ENCODE results near the gene HK3.
"Not testable (repeated sequence)": the region's sequence is repeated elsewhere in the genome, so short reads cannot be mapped to it uniquely, and the experiment has no call there.

Gene HK3

DNA sequence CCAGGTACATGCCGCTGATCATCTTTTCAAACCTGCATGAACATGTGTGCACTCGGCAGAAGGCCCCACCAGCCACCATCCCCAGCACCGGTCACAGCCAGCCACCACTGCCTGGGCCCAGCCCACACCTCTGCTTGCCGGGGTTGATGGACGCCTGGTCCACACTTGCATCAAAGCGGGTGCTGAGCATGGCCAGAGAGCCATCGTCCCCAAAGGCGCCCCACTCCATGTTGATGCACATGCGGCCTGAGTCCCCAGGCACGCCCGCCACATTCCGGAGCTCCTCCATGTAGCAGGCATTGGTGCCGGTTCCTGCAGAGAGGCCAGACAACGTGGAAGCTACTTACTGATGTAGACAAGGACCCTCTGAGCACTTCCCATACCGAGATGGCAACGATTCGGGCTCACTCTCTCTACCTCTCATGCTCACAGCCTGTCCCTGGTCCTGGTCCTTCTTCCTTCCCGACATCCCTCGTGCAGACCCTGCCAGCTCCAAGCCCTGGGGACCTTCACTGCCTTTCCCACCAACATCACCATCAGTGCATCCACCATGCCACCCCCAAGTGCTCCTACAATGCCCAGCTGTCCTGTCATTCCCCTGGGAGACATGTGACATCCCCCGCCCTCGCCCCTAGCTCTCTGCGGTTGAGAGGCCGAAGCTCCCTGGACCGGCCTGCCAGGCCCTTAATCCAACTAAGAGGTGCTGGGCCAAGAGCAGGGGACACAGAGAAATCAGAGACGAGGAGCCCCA lies 17.2 kb downstream of the HK3 start:
- DNase-seq = no peak

DNA sequence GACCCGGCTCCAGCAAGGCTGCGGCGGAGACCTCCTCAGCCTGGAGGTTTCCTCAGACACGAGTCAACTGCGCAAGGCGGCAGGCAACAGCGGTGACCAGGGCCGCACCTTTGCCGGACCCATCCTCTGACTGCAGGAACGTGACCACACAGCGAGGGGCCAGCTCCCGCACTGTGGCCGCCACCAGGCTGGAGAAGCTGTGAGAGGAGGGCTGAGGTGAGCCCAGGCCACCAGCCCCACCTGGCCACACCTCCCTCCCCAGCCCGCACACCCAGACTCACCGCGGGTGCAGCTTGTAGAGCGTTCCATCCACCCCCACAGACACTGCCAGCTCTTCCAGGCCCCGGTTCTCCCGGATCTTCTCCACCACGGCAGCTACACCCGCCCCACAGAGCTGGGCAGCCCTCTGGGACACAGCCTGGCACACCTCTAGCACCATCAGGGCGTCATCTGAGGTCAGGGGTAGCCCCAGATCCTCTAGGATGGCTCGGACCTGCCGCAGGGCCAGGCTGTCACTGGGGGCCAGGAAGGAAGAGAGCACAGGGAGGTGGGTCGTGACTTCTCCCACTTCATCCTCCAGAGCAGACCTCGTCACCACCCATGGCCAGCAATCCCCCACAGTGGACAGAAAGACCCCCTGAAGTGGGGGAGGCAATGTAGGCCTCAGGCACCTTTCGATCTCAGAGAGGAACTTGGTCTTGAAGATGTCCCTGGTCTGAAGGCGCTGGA lies 18.0 kb downstream of the HK3 start:
- no peak for DNase-seq

DNA sequence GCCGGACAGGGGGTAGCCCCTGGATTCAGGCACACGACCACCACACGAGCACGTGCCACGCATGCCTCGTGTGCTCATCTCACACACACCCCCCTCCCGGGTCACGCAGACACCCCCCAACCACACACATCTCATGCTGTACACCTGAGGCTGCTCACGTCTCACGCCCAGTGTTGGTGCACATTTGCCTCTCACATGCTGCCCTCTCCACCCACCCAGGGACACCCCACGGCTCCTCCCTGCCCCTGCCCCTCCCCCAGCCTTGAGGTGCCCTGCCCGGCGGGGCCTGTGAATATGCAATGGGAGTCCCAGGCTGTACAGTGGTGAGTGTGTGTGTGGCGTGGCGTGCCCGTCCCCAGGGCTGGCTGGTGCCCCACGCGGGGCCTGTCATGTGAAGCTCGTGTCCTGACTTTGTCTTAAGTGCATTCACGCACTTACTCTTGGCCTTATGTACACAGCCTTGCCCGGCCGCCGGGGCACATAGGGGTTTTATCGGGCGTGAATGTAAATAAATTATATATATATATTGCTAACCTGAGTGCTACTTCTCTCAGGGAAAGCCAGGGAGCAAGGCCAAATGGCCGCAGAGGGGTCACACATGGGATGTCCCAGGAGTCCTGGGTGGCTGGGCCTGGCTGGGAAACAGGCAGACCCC lies 18.7 kb downstream of the HK3 start:
- DNase-seq = no peak

DNA sequence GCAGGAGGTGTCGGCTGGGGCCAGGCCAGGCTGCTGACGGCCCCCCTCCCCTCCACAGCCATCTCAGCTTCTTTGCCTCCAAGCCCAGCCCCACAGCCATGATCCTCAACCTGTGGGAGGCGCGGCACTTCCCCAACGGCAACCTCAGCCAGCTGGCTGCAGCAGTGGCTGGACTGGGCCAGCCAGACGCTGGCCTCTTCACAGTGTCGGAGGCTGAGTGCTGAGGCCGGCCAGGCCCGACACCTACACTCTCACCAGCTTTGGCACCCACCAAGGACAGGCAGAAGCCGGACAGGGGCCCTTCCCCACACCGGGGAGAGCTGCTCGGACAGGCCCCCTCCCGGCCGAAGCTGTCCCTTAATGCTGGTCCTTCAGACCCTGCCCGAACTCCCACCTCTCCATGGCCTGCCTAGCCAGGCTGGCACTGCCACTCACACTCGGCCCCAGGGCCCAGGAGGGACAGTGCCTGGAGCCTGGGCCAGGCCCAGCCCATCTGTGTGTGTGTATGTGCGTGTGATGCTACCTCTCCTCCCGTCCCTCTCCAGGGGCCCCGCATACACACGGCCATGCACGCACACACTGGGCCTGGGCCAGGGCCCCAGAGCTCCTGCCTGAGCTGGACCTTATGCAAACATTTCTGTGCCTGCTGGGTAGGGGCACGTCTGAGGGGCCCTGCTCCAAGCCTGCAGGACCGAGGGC lies 19.3 kb downstream of the HK3 start:
- no peak for DNase-seq

DNA sequence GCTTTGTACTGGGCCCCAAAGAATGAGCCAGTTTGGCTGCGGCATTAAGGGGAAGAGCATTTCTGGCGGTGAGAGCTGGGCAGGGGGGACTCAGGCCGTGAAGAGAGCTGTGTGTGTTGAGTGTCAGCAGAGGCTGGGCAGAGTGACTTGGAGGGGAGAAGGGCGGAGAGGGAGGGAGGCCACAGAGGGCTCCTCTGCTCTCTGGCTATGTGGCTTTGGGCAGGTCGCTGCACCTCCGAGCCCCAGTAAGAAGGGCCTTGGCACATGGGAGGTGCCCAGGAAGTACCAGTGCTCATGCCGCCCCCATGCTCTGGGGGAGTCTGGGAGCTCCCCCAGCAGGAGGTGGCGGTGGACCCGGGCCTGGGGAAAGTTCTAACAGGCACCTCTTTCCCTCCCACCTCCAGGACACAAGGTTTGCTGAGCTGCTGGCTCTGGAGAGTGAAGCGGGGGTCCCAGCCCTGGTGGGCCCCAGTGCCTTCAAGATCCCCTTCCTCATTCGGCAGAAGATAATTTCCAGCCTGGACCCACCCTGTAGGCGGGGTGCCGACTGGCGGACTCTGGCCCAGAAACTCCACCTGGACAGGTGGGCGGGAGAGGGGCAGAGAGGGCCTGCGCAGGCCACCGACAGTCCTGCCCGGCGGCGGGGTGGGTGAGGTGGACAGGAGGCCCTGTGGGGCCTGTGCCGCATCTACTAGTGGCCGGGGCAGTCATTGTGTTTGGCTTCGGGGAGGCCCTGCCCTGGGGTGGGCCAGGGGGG lies 20.1 kb downstream of the HK3 start:
- no peak for DNase-seq

DNA sequence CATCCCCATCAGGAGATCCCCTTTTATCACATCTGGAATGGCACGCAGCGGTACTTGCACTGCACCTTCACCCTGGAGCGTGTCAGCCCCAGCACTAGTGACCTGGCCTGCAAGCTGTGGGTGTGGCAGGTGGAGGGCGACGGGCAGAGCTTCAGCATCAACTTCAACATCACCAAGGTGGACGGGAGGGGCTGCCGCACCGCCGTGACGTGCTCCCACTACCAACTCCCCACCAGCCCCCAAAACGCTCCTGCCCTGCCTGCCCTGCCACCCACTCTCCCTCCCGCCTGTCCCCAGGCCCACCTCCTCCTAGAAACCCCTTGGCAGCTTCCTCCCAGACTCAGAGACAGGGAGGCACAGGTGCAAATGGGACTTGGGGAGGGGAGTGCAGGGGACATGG lies 20.7 kb downstream of the HK3 start:
- DNase-seq = no peak

DNA sequence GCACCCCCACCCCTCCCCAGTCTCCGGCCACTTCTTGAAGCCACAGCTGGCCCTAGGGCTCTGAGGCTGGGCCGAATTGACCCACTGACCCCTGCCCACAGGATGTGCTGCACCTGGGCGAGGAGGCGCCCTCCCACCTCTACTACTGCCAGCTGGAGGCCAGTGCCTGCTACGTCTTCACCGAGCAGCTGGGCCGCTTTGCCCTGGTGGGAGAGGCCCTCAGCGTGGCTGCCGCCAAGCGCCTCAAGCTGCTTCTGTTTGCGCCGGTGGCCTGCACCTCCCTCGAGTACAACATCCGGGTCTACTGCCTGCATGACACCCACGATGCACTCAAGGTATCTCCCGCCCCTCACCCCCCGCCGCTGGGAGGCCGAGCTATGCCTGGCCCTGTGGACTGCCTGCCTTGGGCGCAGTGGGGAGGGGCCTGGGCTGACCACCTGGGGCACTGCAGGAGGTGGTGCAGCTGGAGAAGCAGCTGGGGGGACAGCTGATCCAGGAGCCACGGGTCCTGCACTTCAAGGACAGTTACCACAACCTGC lies 21.3 kb downstream of the HK3 start:
- DNase-seq = no peak

DNA sequence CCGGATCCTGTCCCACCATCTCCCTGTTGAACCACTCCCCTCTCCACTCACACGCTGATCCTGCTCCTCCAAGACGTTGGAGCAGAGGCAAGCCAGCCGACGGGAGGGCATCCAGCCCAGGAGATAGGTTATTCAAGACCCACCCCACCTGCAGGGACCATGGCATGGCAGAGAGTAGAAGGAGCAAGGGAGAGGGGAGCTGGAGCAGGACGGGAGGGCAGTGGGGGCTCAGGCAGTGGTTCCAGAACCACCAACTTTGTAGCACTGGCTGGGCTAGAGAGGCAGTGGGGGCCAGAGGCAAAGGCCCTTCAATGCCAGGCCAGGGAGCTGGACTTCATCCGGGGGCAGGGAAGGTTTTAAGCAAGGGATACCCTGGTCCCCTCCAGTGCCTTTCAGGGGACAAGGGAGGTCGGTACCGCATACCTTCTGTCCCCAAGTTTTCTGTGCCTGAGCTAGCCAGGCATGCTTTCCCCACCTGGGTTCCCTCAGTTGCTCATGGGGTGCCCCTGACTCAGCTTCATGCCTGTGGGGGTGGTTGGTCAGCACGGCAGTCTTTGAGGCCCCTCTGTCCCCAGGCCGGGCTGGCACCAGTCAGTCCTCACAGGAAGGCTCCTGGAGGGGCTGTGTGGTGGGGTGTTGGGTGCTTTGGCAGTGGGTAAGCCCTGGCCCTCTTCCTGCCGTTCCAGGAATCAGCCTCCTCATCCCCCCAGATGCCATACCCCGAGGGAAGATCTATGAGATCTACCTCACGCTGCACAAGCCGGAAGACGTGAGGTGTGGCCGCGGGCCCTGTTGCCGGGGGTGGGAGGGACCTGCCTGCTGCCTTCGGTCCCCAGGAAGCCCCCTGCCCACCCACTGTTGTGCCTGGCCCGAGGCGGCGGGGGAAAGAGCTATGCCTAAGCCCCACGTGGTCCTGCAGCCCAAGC lies 22.4 kb downstream of the HK3 start:
- no peak for DNase-seq

DNA sequence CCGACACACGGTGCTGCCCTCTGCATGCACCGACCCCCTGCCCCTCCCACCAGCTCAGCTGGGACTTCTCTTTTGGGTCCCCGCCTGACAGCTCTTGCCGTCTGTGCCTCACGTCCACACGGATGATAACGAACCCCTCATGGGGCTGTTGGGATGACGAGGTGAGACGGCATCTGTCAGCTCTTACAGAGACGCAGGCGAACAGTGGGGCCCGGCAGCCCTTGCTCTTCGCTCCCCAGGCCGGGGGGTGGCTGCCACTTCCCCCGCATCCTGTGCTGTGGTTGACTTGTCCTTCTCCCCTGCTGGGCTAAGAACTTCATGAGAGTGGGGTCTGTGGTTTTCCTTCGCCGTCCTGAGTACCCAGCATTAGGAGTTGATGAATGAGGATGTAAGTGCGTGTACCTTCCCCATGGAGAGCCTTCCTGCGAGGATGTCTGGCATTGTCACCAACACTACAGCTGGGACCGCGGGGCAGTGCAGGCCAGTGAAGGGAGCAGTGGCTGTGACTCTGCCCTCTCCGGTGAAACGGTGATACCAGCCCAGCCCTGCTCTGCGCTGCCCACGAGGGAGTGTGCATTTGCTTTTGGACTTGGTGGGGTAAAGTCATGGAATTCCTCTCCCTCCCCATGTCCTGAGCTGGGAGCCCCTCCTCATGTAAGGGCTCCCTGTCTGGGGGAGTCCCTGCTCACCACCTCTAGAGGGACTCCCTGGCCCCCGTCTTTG lies 23.2 kb downstream of the HK3 start:
- no peak for DNase-seq

DNA sequence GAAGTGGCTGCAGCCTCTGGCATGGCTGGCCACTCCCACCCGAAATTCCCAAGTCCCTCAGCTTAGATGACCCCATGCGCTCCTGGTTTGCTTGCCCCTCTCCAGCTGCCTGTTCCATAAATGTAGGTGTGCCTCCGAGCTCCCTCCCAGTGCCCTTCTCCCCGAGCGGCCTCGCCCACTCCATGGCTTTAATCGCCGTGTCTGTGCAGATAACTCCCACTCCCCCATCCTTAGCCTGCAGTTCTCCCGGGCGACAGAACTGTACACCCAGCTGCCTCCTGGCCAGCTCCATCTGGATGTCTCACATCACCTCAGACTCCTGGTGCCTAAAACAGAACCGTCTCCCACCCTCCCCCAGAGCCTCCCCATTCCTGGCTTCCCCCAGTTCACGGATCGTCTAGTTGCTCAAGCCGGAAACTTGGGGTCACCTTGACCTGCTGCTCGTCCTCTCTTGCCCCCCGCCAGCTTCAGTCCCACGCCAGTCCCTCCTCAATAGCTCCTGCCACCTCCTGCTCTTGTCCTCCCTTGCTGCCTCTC lies 24.1 kb downstream of the HK3 start:
- no peak for DNase-seq

DNA sequence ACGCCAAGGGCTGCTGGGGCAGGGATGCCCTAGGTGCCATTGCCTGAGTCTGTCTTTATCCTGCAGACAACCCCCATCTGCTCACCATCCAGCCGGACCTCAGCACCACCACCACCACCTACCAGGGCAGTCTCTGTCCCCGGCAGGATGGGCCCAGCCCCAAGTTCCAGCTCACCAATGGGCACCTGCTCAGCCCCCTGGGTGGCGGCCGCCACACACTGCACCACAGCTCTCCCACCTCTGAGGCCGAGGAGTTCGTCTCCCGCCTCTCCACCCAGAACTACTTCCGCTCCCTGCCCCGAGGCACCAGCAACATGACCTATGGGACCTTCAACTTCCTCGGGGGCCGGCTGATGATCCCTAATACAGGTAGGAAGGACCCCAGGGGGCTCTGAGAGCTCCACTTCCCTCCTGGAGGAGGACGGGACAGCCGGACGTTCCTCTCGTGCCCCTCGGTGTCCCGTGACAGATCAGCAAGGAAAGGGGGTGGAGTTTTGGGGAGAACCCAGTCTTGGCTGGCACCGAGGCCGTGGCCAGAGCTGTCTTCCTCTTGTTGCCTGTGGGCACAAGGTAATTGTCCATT lies 24.9 kb downstream of the HK3 start:
- DNase-seq = no peak

DNA sequence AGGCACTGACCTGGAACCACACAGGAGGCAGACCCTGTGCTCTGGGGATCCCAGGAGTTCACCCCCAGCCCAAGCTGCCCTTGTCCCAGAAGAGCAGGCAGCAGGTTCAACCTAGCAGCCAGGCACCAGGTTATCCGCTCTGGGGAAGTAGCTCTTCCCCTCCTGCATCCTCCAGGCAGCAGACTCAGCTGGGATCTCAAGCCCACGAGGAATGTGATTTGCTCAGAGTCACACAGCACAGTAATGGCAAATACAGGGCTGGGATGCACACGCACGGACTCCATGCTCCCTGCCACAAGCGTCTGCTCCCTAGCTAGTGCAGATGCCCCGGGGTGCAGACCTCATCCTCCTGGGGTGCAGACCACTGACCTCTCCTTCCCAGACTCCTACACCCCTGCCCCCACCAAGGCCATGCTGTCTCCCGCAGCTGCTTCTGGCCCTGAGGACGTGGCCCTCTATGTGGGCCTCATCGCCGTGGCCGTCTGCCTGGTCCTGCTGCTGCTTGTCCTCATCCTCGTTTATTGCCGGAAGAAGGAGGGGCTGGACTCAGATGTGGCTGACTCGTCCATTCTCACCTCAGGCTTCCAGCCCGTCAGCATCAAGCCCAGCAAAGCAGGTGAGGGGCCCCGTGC lies 25.5 kb downstream of the HK3 start:
- no peak for DNase-seq

DNA sequence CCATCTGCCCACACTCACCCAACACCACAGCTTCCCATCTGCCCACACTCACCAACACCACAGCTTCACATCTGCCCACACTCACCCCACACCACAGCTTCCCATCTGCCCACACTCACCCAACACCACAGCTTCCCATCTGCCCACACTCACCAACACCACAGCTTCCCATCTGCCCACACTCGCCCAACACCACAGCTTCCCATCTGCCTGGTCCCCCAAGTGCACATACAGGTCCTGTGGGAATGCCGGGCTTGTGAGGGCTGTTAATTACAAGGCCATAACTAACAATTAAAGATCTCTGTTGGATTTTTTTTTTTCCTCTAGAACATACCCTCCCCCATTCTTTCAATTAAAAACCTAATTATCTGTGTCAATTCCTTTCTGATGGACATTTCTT lies 26.1 kb downstream of the HK3 start:
- DNase-seq = not testable (repeated sequence)

DNA sequence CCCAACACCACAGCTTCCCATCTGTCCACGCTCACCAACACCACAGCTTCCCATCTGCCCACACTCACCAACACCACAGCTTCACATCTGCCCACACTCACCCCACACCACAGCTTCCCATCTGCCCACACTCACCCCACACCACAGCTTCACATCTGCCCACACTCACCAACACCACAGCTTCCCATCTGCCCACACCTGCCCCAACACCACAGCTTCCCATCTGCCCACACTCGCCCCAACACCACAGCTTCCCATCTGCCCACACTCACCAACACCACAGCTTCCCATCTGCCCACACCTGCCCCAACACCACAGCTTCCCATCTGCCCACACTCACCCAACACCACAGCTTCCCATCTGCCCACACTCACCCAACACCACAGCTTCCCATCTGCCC lies 26.6 kb downstream of the HK3 start:
- not testable (repeated sequence) for DNase-seq

DNA sequence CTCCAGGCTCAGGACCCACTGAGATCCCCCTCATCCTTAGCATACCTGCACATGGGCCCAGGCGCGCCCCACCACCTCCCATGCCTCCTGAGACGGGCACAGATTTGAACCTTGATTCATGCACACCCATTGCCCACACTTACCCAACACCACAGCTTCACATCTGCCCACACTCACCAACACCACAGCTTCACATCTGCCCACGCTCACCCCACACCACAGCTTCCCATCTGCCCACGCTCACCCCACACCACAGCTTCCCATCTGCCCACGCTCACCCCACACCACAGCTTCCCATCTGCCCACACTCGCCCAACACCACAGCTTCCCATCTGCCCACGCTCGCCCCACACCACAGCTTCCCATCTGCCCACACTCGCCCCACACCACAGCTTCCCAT lies 28.5 kb downstream of the HK3 start:
- not testable (repeated sequence) for DNase-seq

DNA sequence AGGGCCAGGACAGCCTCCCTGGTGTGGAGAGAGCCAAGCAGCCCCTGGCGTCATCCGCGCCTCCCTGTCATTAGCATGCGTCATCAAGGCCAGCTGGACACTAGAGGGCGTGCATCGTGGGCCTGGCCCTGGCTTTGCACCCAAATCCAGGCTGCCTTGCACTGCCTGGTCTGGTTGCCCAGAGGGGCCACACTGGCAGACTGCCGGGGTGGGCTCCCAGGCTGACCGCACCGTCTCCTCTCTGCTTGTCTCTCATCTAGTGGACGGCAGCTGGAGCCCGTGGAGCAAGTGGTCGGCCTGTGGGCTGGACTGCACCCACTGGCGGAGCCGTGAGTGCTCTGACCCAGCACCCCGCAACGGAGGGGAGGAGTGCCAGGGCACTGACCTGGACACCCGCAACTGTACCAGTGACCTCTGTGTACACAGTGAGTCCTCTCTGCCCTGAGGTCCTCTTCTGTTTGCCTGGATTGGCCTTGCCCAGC lies 29.0 kb downstream of the HK3 start:
- no peak for DNase-seq

DNA sequence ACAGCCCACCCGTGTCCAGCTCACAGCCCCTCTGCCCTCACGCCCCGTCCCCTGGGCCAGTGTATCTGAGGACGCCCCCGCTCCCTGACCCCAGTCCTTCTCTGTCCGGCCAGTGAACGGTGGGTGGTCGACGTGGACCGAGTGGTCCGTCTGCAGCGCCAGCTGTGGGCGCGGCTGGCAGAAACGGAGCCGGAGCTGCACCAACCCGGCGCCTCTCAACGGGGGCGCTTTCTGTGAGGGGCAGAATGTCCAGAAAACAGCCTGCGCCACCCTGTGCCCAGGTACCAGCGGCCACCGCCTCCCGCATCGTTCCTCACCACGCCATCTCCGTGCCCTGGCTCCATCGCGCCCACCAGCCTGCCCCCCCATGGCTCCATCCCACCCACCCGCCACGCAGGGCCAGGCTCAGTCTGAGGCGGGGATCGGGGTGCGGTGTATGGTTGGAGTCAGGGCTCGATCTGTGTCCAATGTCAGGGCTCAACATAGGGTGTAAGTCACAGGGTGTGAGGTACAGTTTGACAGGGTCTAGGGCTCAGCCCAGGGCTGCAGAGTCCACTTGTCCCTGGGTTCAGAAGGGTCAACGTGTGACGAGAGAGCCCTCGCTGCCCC lies 29.5 kb downstream of the HK3 start:
- no peak for DNase-seq

DNA sequence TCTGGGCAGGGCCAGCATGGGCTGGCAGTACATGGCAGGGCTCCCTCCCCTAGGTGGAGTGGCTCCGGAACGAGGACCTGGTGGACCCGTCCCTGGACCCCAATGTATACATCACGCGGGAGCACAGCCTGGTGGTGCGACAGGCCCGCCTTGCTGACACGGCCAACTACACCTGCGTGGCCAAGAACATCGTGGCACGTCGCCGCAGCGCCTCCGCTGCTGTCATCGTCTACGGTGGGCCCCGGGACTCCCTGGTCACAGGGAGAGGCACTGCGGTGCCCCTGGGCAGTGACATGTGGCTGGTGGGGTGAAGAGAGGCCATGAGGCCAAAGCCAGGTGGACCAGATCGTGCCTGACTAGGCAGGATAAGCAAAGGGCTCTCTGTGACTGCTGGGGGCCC lies 30.4 kb downstream of the HK3 start:
- DNase-seq = no peak

DNA sequence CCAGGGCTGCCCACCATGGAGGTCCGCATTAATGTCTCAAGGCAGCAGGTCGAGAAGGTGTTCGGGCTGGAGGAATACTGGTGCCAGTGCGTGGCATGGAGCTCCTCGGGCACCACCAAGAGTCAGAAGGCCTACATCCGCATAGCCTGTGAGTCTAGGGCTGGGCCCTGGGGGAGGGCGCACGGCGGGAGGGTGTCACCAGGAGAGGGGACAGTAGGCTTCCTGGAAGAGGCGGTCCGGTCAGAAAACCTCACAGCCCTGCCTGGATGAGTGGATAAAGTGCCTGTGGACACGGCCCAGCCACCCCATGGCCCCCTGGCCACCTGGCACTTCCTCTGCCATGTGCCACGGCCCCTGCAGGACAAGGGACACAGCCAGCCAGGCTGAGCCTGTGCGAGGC lies 31.0 kb downstream of the HK3 start:
- DNase-seq = no peak
